ENCODE measurements around the gene ANKS1B.

Gene ANKS1B

GRCh38 chr12:98772818-98773217 is 1211.9 kb downstream of the ANKS1B start:
- no peaks in the 10 kb centered on the region for H3F3A ChIP-seq (ENCODE audit: insufficient read depth, low read length)
- no peaks in the 10 kb centered on the region for H3K4me1 ChIP-seq (ENCODE audit: insufficient read depth, low read length, severe bottlenecking)
- no peak overlapping the region for H3K4me2 ChIP-seq (ENCODE audit: low read length)
- H3K27me3 ChIP-seq (ENCODE audit: insufficient read depth, low read length): peaks cover 7% of the 10 kb centered on the region; the same call in 1 of the 2 replicates
- H3K27ac ChIP-seq (ENCODE audit: low read depth, low read length, poor library complexity, severe bottlenecking): no peak overlapping the region
- no peaks in the 10 kb centered on the region for H4K20me1 ChIP-seq (ENCODE audit: insufficient read depth, low read length)
- H3K9ac ChIP-seq (ENCODE audit: low read length): no peak overlapping the region
- H3K79me2 ChIP-seq (ENCODE audit: insufficient read depth, low read length): no peaks in the 10 kb centered on the region
- H3K36me3 ChIP-seq (ENCODE audit: insufficient read depth, low read length): no peaks in the 10 kb centered on the region
- no peak overlapping the region for H3K4me3 ChIP-seq (ENCODE audit: low read depth, low read length, poor library complexity, severe bottlenecking)
- H3K9me3 ChIP-seq (ENCODE audit: low read length): no peaks in the 10 kb centered on the region
- no peak for TF ChIP-seq CTCF (IDR thresholded peaks at IDR 0.05; ENCODE audit: low read length)
- TF ChIP-seq EZH2 (IDR thresholded peaks at IDR 0.05; ENCODE audit: borderline replicate concordance, low read length): no peak
- H2AFZ ChIP-seq (ENCODE audit: low read length): no peak overlapping the region
- no peaks in the 10 kb centered on the region for H3K9me2 ChIP-seq (ENCODE audit: low read depth, low read length)

GRCh38 chr12:98771811-98772752 is 1212.7 kb downstream of the ANKS1B start:
- Histone ChIP-seq H4K20me1 (ENCODE audit: insufficient read depth, low read length) (no peaks in the 10 kb centered on the region), H3K9ac (ENCODE audit: low read length) (no peak overlapping the region), H3K4me3 (ENCODE audit: low read depth, low read length, poor library complexity, severe bottlenecking) (no peak overlapping the region), H3K9me3 (ENCODE audit: low read length) (no peaks in the 10 kb centered on the region), H3K27me3 (ENCODE audit: insufficient read depth, low read length) (peaks cover 7% of the 10 kb centered on the region; the same call in 1 of the 2 replicates), H3K79me2 (ENCODE audit: insufficient read depth, low read length) (no peaks in the 10 kb centered on the region), H3F3A (ENCODE audit: insufficient read depth, low read length) (no peaks in the 10 kb centered on the region), H3K9me2 (ENCODE audit: low read depth, low read length) (no peaks in the 10 kb centered on the region), H3K36me3 (ENCODE audit: insufficient read depth, low read length) (no peaks in the 10 kb centered on the region), H2AFZ (ENCODE audit: low read length) (no peak overlapping the region), H3K4me2 (ENCODE audit: low read length) (no peak overlapping the region), H3K27ac (ENCODE audit: low read depth, low read length, poor library complexity, severe bottlenecking) (no peak overlapping the region), H3K4me1 (ENCODE audit: insufficient read depth, low read length, severe bottlenecking) (no peaks in the 10 kb centered on the region)
- no peak for TF ChIP-seq CTCF (IDR thresholded peaks at IDR 0.05; ENCODE audit: low read length)
- TF ChIP-seq EZH2 (IDR thresholded peaks at IDR 0.05; ENCODE audit: borderline replicate concordance, low read length): no peak

DNA sequence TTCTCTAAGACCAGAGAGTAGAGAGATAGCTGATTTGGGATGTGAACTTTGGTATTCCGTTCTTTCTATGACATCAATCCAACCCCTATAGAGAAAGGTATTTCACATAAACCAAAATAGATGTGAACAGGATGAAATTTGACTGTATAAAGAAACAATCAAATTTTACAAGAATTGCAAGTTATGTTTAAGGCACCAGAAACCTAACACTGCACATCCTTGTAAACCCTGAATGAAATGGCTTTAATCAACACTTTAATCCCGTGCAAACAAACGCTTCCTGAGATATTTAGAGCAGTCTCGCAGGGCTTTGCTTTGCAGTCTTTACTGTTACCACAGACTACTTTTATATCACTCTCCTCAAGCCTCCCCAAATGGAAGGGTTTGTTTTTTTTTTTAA is 1214.5 kb downstream of the ANKS1B start:
- Histone ChIP-seq H3K79me2 (ENCODE audit: insufficient read depth, low read length) (no peaks in the 10 kb centered on the region), H3K9me3 (ENCODE audit: low read length) (no peaks in the 10 kb centered on the region), H3K4me3 (ENCODE audit: low read depth, low read length, poor library complexity, severe bottlenecking) (no peak overlapping the region), H3K27ac (ENCODE audit: low read depth, low read length, poor library complexity, severe bottlenecking) (no peak overlapping the region), H3K9ac (ENCODE audit: low read length) (no peak overlapping the region), H3K9me2 (ENCODE audit: low read depth, low read length) (no peaks in the 10 kb centered on the region), H4K20me1 (ENCODE audit: insufficient read depth, low read length) (no peaks in the 10 kb centered on the region), H3F3A (ENCODE audit: insufficient read depth, low read length) (no peaks in the 10 kb centered on the region), H3K36me3 (ENCODE audit: insufficient read depth, low read length) (no peaks in the 10 kb centered on the region), H2AFZ (ENCODE audit: low read length) (no peak overlapping the region), H3K27me3 (ENCODE audit: insufficient read depth, low read length) (peaks cover 7% of the 10 kb centered on the region; the same call in 1 of the 2 replicates), H3K4me2 (ENCODE audit: low read length) (no peak overlapping the region), H3K4me1 (ENCODE audit: insufficient read depth, low read length, severe bottlenecking) (no peaks in the 10 kb centered on the region)
- TF ChIP-seq EZH2 (IDR thresholded peaks at IDR 0.05; ENCODE audit: borderline replicate concordance, low read length) (no peak), CTCF (IDR thresholded peaks at IDR 0.05; ENCODE audit: low read length) (no peak)

Data from OCI-LY1 (cell line).